GM12892 (cell line): ENCODE measurements around the gene C11orf52.
A peak's percentile ranks its signal among the peaks of the same experiment; 100 is the strongest.

Experiments
- POLR2A ChIP-seq: IDR thresholded peaks from 2 replicates; pipeline ENCODE4 v1.6.1; 2011; ENCODE audit warnings: low read depth, low read length, control low read depth
- POLR2AphosphoS5 ChIP-seq: IDR thresholded peaks from 2 replicates; pipeline ENCODE4 v1.6.1; 2011; ENCODE audit warnings: low read depth, low read length, control low read depth

GRCh38 chr11:111878849-111879636 lies 39.7 kb upstream of the C11orf52 start, which contains the start of the genes CFAP68 and FDXACB1:
- TF ChIP-seq POLR2A, result peak; percentile 80
- peak; percentile 79 for TF ChIP-seq POLR2AphosphoS5
